Measurements from ENCODE around the gene NABP2. TPM values are rescaled to one million over a fixed set of nuclear protein-coding genes. Genes with fewer than 3 reads are reported as not detected.

NABP2 gene
- total and polyA plus RNA-seq, 2 experiments from 2014 or later, result 25.5 to 27.8 TPM

DNA sequence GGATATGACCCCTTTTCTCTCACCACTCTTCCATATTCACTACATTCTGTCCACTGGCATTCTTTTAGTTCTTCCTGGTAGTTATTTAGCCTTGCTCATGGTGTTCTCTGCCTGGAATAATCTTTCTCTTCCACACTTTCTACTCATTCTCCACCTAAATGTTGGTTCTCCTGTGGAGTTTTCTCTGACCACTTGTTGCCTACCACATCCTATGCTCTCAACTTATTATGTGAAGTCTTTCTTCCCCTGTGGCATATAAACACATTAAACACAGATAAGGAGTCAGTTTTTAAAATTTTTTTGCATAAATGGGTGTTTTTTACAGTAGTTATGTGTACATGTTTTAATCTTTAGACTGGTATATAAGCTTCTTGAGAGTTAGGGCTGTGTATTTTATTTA is 31.6 kb upstream of the NABP2 start:
- Mint-ChIP-seq H3K4me3 (no peak overlapping the region; the same call in 2 of the 3 replicates), H3K9me3 (peaks cover 6% of the 10 kb centered on the region; the same call in 2 of the 3 replicates), H3K27ac (no peak overlapping the region), H3K36me3 (ENCODE audit: low read depth) (peaks cover 25% of the 10 kb centered on the region), H3K27me3 (ENCODE audit: insufficient read depth, low read depth, poor library complexity) (peaks cover 17% of the 10 kb centered on the region), H3K4me1 (peaks cover 30% of the 10 kb centered on the region)
- Histone ChIP-seq H3K27me3 (ENCODE audit: insufficient read depth) (no peaks in the 10 kb centered on the region), H3K4me2 (no peak overlapping the region), H3K36me3 (ENCODE audit: insufficient read depth) (no peaks in the 10 kb centered on the region), H3F3A (replicated peaks; ENCODE audit: low read depth) (peaks cover 8% of the 10 kb centered on the region; the same call in 1 of the 2 replicates), H3K4me3 (no peak overlapping the region), H2AFZ (no peak overlapping the region), H3K4me1 (ENCODE audit: insufficient read depth) (peaks cover 9% of the 10 kb centered on the region), H3K27ac (ENCODE audit: low read depth) (no peak overlapping the region), H3K79me2 (replicated peaks; ENCODE audit: insufficient read depth) (peaks cover 13% of the 10 kb centered on the region), H4K20me1 (replicated peaks; ENCODE audit: insufficient read depth) (no peaks in the 10 kb centered on the region; the same call in 1 of the 2 replicates), H3K9me2 (ENCODE audit: insufficient read depth) (0 out of 2 replicates have a peak, but pooled peaks cover 3% of the 10 kb centered on the region)
- no peak for DNase-seq (ENCODE audit: low spot score)
- TF ChIP-seq, protein P1, sequence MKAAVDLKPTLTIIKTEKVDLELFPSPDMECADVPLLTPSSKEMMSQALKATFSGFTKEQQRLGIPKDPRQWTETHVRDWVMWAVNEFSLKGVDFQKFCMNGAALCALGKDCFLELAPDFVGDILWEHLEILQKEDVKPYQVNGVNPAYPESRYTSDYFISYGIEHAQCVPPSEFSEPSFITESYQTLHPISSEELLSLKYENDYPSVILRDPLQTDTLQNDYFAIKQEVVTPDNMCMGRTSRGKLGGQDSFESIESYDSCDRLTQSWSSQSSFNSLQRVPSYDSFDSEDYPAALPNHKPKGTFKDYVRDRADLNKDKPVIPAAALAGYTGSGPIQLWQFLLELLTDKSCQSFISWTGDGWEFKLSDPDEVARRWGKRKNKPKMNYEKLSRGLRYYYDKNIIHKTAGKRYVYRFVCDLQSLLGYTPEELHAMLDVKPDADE (IDR thresholded peaks at IDR 0.05), result no peak
- TF ChIP-seq NANOG (IDR thresholded peaks at IDR 0.05; ENCODE audit: borderline replicate concordance) (no peak), ZNF114 (CRISPR knock-in tag; IDR thresholded peaks at IDR 0.05) (no peak), JUNB (IDR thresholded peaks at IDR 0.05; ENCODE audit: unreplicated experiment) (no peak), EZH2 (IDR thresholded peaks at IDR 0.05; ENCODE audit: low read depth, unreplicated experiment) (no peak), STAT1 (IDR thresholded peaks at IDR 0.05; ENCODE audit: unreplicated experiment) (no peak), POLR2AphosphoS5 (IDR thresholded peaks at IDR 0.05; ENCODE audit: low read depth) (no peak), EZH2phosphoT487 (IDR thresholded peaks at IDR 0.05; ENCODE audit: unreplicated experiment) (no peak), CREB1 (CRISPR knock-in tag; IDR thresholded peaks at IDR 0.05; ENCODE audit: low read depth) (no peak)
- TF ChIP-seq, protein P2, sequence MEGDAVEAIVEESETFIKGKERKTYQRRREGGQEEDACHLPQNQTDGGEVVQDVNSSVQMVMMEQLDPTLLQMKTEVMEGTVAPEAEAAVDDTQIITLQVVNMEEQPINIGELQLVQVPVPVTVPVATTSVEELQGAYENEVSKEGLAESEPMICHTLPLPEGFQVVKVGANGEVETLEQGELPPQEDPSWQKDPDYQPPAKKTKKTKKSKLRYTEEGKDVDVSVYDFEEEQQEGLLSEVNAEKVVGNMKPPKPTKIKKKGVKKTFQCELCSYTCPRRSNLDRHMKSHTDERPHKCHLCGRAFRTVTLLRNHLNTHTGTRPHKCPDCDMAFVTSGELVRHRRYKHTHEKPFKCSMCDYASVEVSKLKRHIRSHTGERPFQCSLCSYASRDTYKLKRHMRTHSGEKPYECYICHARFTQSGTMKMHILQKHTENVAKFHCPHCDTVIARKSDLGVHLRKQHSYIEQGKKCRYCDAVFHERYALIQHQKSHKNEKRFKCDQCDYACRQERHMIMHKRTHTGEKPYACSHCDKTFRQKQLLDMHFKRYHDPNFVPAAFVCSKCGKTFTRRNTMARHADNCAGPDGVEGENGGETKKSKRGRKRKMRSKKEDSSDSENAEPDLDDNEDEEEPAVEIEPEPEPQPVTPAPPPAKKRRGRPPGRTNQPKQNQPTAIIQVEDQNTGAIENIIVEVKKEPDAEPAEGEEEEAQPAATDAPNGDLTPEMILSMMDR (conservative IDR thresholded peaks at IDR 0.05; ENCODE audit: low read depth in 2 of 2), result no peak
- TF ChIP-seq, protein P3, sequence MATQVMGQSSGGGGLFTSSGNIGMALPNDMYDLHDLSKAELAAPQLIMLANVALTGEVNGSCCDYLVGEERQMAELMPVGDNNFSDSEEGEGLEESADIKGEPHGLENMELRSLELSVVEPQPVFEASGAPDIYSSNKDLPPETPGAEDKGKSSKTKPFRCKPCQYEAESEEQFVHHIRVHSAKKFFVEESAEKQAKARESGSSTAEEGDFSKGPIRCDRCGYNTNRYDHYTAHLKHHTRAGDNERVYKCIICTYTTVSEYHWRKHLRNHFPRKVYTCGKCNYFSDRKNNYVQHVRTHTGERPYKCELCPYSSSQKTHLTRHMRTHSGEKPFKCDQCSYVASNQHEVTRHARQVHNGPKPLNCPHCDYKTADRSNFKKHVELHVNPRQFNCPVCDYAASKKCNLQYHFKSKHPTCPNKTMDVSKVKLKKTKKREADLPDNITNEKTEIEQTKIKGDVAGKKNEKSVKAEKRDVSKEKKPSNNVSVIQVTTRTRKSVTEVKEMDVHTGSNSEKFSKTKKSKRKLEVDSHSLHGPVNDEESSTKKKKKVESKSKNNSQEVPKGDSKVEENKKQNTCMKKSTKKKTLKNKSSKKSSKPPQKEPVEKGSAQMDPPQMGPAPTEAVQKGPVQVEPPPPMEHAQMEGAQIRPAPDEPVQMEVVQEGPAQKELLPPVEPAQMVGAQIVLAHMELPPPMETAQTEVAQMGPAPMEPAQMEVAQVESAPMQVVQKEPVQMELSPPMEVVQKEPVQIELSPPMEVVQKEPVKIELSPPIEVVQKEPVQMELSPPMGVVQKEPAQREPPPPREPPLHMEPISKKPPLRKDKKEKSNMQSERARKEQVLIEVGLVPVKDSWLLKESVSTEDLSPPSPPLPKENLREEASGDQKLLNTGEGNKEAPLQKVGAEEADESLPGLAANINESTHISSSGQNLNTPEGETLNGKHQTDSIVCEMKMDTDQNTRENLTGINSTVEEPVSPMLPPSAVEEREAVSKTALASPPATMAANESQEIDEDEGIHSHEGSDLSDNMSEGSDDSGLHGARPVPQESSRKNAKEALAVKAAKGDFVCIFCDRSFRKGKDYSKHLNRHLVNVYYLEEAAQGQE (IDR thresholded peaks at IDR 0.05; ENCODE audit: unreplicated experiment), result no peak
- TF ChIP-seq, protein P4, sequence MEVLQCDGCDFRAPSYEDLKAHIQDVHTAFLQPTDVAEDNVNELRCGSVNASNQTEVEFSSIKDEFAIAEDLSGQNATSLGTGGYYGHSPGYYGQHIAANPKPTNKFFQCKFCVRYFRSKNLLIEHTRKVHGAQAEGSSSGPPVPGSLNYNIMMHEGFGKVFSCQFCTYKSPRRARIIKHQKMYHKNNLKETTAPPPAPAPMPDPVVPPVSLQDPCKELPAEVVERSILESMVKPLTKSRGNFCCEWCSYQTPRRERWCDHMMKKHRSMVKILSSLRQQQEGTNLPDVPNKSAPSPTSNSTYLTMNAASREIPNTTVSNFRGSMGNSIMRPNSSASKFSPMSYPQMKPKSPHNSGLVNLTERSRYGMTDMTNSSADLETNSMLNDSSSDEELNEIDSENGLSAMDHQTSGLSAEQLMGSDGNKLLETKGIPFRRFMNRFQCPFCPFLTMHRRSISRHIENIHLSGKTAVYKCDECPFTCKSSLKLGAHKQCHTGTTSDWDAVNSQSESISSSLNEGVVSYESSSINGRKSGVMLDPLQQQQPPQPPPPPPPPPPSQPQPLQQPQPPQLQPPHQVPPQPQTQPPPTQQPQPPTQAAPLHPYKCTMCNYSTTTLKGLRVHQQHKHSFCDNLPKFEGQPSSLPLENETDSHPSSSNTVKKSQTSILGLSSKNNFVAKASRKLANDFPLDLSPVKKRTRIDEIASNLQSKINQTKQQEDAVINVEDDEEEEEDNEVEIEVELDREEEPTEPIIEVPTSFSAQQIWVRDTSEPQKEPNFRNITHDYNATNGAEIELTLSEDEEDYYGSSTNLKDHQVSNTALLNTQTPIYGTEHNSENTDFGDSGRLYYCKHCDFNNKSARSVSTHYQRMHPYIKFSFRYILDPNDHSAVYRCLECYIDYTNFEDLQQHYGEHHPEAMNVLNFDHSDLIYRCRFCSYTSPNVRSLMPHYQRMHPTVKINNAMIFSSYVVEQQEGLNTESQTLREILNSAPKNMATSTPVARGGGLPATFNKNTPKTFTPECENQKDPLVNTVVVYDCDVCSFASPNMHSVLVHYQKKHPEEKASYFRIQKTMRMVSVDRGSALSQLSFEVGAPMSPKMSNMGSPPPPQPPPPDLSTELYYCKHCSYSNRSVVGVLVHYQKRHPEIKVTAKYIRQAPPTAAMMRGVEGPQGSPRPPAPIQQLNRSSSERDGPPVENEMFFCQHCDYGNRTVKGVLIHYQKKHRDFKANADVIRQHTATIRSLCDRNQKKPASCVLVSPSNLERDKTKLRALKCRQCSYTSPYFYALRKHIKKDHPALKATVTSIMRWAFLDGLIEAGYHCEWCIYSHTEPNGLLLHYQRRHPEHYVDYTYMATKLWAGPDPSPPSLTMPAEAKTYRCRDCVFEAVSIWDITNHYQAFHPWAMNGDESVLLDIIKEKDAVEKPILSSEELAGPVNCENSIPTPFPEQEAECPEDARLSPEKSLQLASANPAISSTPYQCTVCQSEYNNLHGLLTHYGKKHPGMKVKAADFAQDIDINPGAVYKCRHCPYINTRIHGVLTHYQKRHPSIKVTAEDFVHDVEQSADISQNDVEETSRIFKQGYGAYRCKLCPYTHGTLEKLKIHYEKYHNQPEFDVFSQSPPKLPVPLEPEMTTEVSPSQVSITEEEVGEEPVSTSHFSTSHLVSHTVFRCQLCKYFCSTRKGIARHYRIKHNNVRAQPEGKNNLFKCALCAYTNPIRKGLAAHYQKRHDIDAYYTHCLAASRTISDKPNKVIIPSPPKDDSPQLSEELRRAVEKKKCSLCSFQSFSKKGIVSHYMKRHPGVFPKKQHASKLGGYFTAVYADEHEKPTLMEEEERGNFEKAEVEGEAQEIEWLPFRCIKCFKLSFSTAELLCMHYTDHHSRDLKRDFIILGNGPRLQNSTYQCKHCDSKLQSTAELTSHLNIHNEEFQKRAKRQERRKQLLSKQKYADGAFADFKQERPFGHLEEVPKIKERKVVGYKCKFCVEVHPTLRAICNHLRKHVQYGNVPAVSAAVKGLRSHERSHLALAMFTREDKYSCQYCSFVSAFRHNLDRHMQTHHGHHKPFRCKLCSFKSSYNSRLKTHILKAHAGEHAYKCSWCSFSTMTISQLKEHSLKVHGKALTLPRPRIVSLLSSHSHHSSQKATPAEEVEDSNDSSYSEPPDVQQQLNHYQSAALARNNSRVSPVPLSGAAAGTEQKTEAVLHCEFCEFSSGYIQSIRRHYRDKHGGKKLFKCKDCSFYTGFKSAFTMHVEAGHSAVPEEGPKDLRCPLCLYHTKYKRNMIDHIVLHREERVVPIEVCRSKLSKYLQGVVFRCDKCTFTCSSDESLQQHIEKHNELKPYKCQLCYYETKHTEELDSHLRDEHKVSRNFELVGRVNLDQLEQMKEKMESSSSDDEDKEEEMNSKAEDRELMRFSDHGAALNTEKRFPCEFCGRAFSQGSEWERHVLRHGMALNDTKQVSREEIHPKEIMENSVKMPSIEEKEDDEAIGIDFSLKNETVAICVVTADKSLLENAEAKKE (CRISPR knock-in tag; IDR thresholded peaks at IDR 0.05), result no peak
- ATAC-seq, result no peak
